ENCODE measurements around the gene IL24. TPM values are rescaled to one million over a fixed set of nuclear protein-coding genes. Genes with fewer than 3 reads are reported as not detected.

The IL24 gene
- total and polyA plus RNA-seq, 12 donors: not detected

- peaks cover 0 to 5% of the 10 kb centered on the region in 2 donors for H3K4me1 ChIP-seq (replicated peaks in 1 of 2)
- WGBS, 4 donors: 73 to 83% (median 74%) methylated on average over 3 of the region's 3 CpGs
- DNase-seq: no peak
- no peak for TF ChIP-seq POLR2A (IDR thresholded peaks at IDR 0.05)
- TF ChIP-seq CTCF (IDR thresholded peaks at IDR 0.05): no peak
- H3K27me3 ChIP-seq: peaks cover 12% of the 10 kb centered on the region
- intact Hi-C loops (cut with DNase I): no loop called here
- H3K4me3 ChIP-seq: no peak overlapping the region
- no peaks in the 10 kb centered on the region for H3K36me3 ChIP-seq (replicated peaks in 1 of 2)
- peak overlapping the region in 1 of 5 donors; percentile 12 for H3K27ac ChIP-seq
- no peaks in the 10 kb centered on the region for H3K9me3 ChIP-seq (replicated peaks in 1 of 3)
These were observed 4.8 kb upstream of the IL24 start for GRCh38 chr1:206892351-206892984.

GRCh38 chr1:206893380-206893779 is 3.9 kb upstream of the IL24 start:
- WGBS, 4 donors: 68 to 81% (median 72%) methylated on average over 2 of the region's 2 CpGs
- no peak for DNase-seq
- Histone ChIP-seq H3K4me1 (replicated peaks in 1 of 2) (peaks cover 0 to 5% of the 10 kb centered on the region in 2 donors), H3K36me3 (replicated peaks in 1 of 2) (no peaks in the 10 kb centered on the region), H3K27ac (peak overlapping the region in 1 of 5 donors; percentile 12), H3K4me3 (no peak overlapping the region), H3K27me3 (peaks cover 9% of the 10 kb centered on the region), H3K9me3 (replicated peaks in 1 of 3) (no peaks in the 10 kb centered on the region)
- TF ChIP-seq POLR2A (IDR thresholded peaks at IDR 0.05): no peak
- TF ChIP-seq CTCF (IDR thresholded peaks at IDR 0.05): no peak
- intact Hi-C loops (cut with DNase I): no loop called here

GRCh38 chr1:206895325-206895724 is 1.9 kb upstream of the IL24 start:
- H3K27ac ChIP-seq: peak overlapping the region in 1 of 5 donors; percentile 58
- no peaks in the 10 kb centered on the region for H3K36me3 ChIP-seq (replicated peaks in 1 of 2)
- no peak overlapping the region for H3K4me3 ChIP-seq
- H3K27me3 ChIP-seq: peaks cover 6% of the 10 kb centered on the region
- peaks cover 0 to 5% of the 10 kb centered on the region in 2 donors for H3K4me1 ChIP-seq (replicated peaks in 1 of 2)
- TF ChIP-seq CTCF (IDR thresholded peaks at IDR 0.05): no peak
- no peak for TF ChIP-seq POLR2A (IDR thresholded peaks at IDR 0.05)
- intact Hi-C loops (cut with DNase I): no loop called here
- H3K9me3 ChIP-seq (replicated peaks in 1 of 3): no peaks in the 10 kb centered on the region
- DNase-seq: no peak
- WGBS, 4 donors: 64 to 76% (median 65%) methylated on average over 3 of the region's 3 CpGs

- intact Hi-C loops (cut with DNase I): no loop called here
- Histone ChIP-seq H3K27ac (peak overlapping the region in 1 of 5 donors; percentile 58), H3K27me3 (peaks cover 6% of the 10 kb centered on the region), H3K4me3 (no peak overlapping the region), H3K9me3 (replicated peaks in 1 of 3) (no peaks in the 10 kb centered on the region), H3K36me3 (replicated peaks in 1 of 2) (no peaks in the 10 kb centered on the region), H3K4me1 (replicated peaks in 1 of 2) (peaks cover 0 to 3% of the 10 kb centered on the region in 2 donors)
- DNase-seq: no peak
- no peak for TF ChIP-seq POLR2A (IDR thresholded peaks at IDR 0.05)
- 57 to 78% (median 67%) methylated on average over 3 of the region's 3 CpGs for WGBS, 4 donors
These were observed 1.4 kb upstream of the IL24 start for GRCh38 chr1:206895837-206896242.

- intact Hi-C loops (cut with DNase I): no loop called here
- Histone ChIP-seq H3K36me3 (replicated peaks in 1 of 2) (no peaks in the 10 kb centered on the region), H3K27ac (peak overlapping the region in 1 of 5 donors; percentile 58), H3K4me1 (replicated peaks in 1 of 2) (no peaks in the 10 kb centered on the region), H3K9me3 (replicated peaks in 1 of 3) (no peaks in the 10 kb centered on the region), H3K4me3 (no peak overlapping the region), H3K27me3 (peaks cover 6% of the 10 kb centered on the region)
- WGBS, 4 donors: 69 to 80% (median 76%) methylated on average over 3 of the region's 3 CpGs
- TF ChIP-seq POLR2A (IDR thresholded peaks at IDR 0.05) (no peak), CTCF (IDR thresholded peaks at IDR 0.05) (no peak)
- DNase-seq: no peak
These were observed 982 bp upstream of the IL24 start for GRCh38 chr1:206896261-206896660.
